ENCODE measurements around the gene CLRN2.

CLRN2 gene

GRCh38 chr4:17491196-17491595, 23.8 kb upstream of the CLRN2 start:
- 0 out of 2 replicates have a peak, but pooled peaks cover 4% of the 10 kb centered on the region for H3K79me2 ChIP-seq (ENCODE audit: insufficient read depth, low read length)
- H3K9me3 ChIP-seq (ENCODE audit: insufficient read depth, low read depth, low read length), result no peaks in the 10 kb centered on the region
- no peak for TF ChIP-seq EZH2phosphoT487 (IDR thresholded peaks at IDR 0.05; ENCODE audit: borderline replicate concordance)
- no peak for TF ChIP-seq CTCF (conservative IDR thresholded peaks at IDR 0.05; ENCODE audit: low read length)
- no peak overlapping the region for H3K4me3 ChIP-seq (ENCODE audit: low read length, poor library complexity, severe bottlenecking)
- no peak overlapping the region for H3K4me2 ChIP-seq (ENCODE audit: low read depth, low read length, poor library complexity, severe bottlenecking)
- no peaks in the 10 kb centered on the region for H3K27me3 ChIP-seq (ENCODE audit: insufficient read depth, low read length, poor library complexity, severe bottlenecking)
- H2AFZ ChIP-seq (ENCODE audit: low read length), result no peak overlapping the region
- peaks cover 45% of the 10 kb centered on the region; the same call in 1 of the 2 replicates for H3K36me3 ChIP-seq (ENCODE audit: insufficient read depth, low read length)
- no peaks in the 10 kb centered on the region for H3F3A ChIP-seq (ENCODE audit: low read depth)
- H3K9ac ChIP-seq (ENCODE audit: low read depth, low read length, poor library complexity, severe bottlenecking), result no peak overlapping the region
- peaks cover 7% of the 10 kb centered on the region for H4K20me1 ChIP-seq (ENCODE audit: insufficient read depth, low read length, poor library complexity, severe bottlenecking)
- H3K4me1 ChIP-seq (ENCODE audit: insufficient read depth, low read length, poor library complexity, severe bottlenecking), result peaks cover 17% of the 10 kb centered on the region
- no peaks in the 10 kb centered on the region for H3K9me2 ChIP-seq (replicated peaks; ENCODE audit: low read depth, low read length)

GRCh38 chr4:17492058-17492741, 22.8 kb upstream of the CLRN2 start:
- H3K9me3 ChIP-seq (ENCODE audit: insufficient read depth, low read depth, low read length), result no peaks in the 10 kb centered on the region

GRCh38 chr4:17492876-17493275, 22.1 kb upstream of the CLRN2 start:
- Histone ChIP-seq H3K9ac (ENCODE audit: low read depth, low read length, poor library complexity, severe bottlenecking) (no peak overlapping the region), H3K79me2 (ENCODE audit: insufficient read depth, low read length) (0 out of 2 replicates have a peak, but pooled peaks cover 4% of the 10 kb centered on the region), H3F3A (ENCODE audit: low read depth) (no peaks in the 10 kb centered on the region), H2AFZ (ENCODE audit: low read length) (no peak overlapping the region), H3K4me3 (ENCODE audit: low read length, poor library complexity, severe bottlenecking) (no peak overlapping the region), H3K4me1 (ENCODE audit: insufficient read depth, low read length, poor library complexity, severe bottlenecking) (peaks cover 17% of the 10 kb centered on the region), H3K9me2 (replicated peaks; ENCODE audit: low read depth, low read length) (no peaks in the 10 kb centered on the region), H3K36me3 (ENCODE audit: insufficient read depth, low read length) (peaks cover 39% of the 10 kb centered on the region; the same call in 1 of the 2 replicates), H3K27me3 (ENCODE audit: insufficient read depth, low read length, poor library complexity, severe bottlenecking) (no peaks in the 10 kb centered on the region), H3K9me3 (ENCODE audit: insufficient read depth, low read depth, low read length) (no peaks in the 10 kb centered on the region), H4K20me1 (ENCODE audit: insufficient read depth, low read length, poor library complexity, severe bottlenecking) (peaks cover 7% of the 10 kb centered on the region), H3K4me2 (ENCODE audit: low read depth, low read length, poor library complexity, severe bottlenecking) (peak overlapping the region; percentile 41)
- TF ChIP-seq CTCF (conservative IDR thresholded peaks at IDR 0.05; ENCODE audit: low read length) (no peak), EZH2phosphoT487 (IDR thresholded peaks at IDR 0.05; ENCODE audit: borderline replicate concordance) (no peak)

More at GRCh38 chr4:17492058-17492741, 22.8 kb upstream of the CLRN2 start:
- no peaks in the 10 kb centered on the region for H3K9me2 ChIP-seq (replicated peaks; ENCODE audit: low read depth, low read length)
- peaks cover 17% of the 10 kb centered on the region for H3K4me1 ChIP-seq (ENCODE audit: insufficient read depth, low read length, poor library complexity, severe bottlenecking)
- no peak overlapping the region for H2AFZ ChIP-seq (ENCODE audit: low read length)
- 0 out of 2 replicates have a peak, but pooled peaks cover 4% of the 10 kb centered on the region for H3K79me2 ChIP-seq (ENCODE audit: insufficient read depth, low read length)
- no peak overlapping the region for H3K4me3 ChIP-seq (ENCODE audit: low read length, poor library complexity, severe bottlenecking)
- H3K27me3 ChIP-seq (ENCODE audit: insufficient read depth, low read length, poor library complexity, severe bottlenecking), result no peaks in the 10 kb centered on the region
- no peaks in the 10 kb centered on the region for H3F3A ChIP-seq (ENCODE audit: low read depth)
- H3K4me2 ChIP-seq (ENCODE audit: low read depth, low read length, poor library complexity, severe bottlenecking), result no peak overlapping the region
- H3K36me3 ChIP-seq (ENCODE audit: insufficient read depth, low read length), result peaks cover 35% of the 10 kb centered on the region; the same call in 1 of the 2 replicates
- H3K9ac ChIP-seq (ENCODE audit: low read depth, low read length, poor library complexity, severe bottlenecking), result no peak overlapping the region
- peaks cover 7% of the 10 kb centered on the region for H4K20me1 ChIP-seq (ENCODE audit: insufficient read depth, low read length, poor library complexity, severe bottlenecking)
- no peak for TF ChIP-seq CTCF (conservative IDR thresholded peaks at IDR 0.05; ENCODE audit: low read length)
